GM21528 (cell line): ENCODE measurements around the gene HSBP1L1.
A peak's percentile ranks its signal among the peaks of the same experiment; 100 is the strongest.

Source experiments
- ATAC-seq: cut with Tn5 transposase; IDR thresholded peaks from one replicate; pipeline ENCODE4 v1.9.1; 2021; ENCODE audit warnings: mild to moderate bottlenecking, moderate library complexity; ENCODE audit not compliant: unreplicated experiment, low FRiP score

Gene HSBP1L1

DNA sequence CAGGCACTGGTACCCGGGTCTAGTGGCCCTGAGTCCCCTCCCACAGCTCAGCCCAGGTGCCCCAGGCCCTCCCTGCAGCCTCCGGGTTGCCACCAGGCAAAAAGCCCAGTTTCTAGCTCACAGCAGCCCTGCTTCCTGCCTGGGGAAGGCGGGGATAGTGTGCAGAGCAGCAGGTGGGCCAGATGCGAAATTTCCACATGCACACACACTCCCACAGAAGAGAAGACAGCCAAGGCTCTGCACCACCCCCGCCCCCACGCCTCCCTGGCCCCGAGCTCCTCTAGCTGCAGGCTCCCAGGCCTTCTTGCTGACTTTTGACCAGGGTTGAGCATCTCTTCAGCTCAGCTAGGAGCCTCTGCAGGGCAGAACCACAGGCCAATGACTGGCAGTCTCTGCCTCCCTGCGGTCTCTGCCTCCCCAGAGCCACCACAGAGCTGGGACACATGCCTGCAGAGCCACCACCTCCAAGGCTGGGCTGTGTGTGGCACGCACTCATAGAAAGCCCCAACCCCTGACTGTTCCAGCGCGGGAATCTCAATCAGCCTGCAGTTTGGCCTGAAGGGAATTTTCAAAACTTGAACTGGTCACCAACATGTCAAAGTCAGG is 20.2 kb upstream of the HSBP1L1 start:
- ATAC-seq, result no peak

DNA sequence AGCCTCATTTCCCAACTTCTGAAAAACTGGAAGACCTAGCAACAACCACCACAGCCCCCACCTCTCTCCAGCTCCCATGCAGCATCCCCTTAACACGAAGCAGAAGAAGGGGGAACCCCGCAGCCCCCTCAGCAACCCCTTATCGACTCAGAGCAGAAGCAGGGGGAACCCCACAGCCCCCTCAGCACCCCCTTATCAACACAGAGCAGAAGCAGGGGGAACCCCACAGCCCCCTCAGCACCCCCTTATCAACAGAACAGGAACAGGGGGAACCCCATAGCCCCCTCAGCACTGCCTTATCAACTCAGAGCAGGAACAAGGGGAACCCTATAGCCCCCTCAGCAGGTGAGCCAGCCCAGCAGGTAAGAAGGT is 19.7 kb upstream of the HSBP1L1 start:
- ATAC-seq, result no peak

DNA sequence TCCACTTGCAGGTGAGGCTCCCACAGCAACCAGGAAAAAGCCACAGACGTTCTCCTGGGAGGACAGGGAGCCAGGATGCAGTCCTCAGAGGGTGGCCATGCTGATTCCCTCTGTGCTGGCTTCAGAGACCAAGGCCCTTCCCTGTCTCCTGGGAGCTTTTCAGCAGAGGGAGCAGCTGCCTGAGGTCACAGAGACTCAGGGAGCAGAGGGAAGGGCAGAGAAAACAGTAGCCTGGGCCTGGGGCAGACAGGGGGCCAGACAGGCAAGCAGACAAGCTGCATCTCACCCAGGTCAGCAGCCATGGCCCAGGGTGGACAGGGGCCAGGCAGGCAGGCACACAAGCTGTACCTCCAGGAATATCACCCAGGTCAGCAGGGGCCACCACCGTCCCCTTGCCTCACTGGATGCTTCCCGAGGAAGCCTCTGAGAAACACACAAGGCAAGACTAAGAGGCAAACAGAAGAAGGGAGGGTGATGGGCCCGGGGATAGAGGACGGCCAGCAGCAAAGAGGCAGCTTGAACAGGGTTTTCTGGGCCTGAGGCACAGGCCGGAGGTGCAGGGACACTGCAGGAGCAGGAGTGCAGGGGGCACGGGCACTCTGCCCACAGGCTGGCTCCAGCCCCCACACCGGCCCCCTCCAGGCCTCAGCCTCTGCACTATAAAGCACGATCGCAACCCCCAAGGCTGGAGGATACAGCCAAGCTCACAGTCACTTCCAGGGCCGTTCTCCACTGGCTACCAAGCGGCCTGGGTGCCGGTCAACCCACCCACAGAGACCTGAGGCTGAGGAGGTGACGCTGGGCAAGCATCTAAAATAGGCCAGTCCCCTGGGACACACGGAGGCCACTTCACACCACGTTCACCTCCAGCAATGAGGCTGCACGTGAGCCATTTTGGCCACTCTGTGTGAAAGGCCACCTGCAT is 19.1 kb upstream of the HSBP1L1 start:
- ATAC-seq, result no peak

GRCh38 chr18:79947054-79947755 is 17.2 kb upstream of the HSBP1L1 start:
- ATAC-seq, result no peak

DNA sequence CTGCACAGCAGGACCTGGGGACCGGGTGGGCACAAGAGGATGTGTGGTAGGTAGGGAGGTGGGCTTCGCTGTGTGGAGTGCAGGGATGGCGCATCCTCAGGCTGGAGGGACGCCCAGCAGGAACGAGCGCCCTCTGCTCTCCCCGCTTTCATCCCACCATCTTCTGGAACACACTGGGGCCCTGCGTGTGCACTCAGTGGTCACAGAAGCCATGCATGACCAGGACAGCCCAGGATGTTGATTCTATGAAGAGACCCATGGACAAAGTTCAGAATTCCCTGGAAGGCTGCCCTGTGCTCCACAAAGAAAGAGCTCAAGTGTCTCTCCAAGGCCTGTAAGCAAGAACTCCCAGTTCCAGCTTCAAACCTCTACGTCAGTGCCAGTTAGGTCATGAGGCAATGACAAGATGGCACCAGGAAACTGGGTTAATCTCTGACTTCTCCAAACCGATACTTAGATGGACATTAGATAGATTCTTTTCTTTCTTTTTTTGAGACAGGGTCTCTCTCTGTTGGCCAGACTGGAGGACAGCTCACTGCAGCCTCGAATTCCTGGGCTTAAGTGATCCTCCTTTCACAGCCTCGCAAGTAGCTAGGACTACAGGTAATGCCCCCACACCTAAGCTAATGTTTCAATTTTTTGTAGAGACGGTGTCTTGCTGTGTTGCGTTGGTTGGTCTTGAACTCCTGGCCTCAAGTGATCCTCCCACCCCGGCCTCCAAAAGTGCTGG is 16.4 kb upstream of the HSBP1L1 start:
- ATAC-seq, result no peak

DNA sequence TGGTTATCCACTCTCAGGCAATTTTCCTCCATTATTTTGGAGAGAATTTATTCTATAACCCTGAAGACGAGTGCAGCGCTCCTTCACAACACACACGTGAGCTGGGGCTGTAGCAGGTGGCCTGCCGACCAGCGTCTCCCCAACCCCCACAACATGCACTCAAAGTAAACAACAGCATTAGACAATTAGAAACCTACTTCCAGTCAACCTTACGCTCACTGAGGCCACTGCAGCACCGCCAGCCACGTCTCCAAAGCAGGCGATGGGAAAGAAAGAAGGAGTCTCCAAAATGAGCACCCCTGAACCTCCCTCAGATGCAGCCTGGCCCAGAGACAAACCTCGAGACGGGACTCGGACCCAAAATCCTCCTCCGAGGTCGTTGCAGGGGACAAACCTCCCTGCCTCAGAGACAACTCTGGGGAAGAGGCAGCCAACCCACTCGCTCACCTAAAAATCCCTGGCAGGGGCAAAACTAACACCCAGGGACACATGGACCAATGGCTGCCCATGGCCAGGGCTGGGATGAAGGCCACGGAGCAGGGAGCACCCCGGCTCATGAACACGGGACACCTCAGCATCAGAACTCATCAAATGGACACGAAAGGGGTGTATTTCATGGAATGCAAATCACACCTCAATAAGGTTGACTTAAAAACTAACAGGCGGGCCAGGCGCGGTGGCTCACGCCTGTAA is 15.6 kb upstream of the HSBP1L1 start:
- no peak for ATAC-seq

DNA sequence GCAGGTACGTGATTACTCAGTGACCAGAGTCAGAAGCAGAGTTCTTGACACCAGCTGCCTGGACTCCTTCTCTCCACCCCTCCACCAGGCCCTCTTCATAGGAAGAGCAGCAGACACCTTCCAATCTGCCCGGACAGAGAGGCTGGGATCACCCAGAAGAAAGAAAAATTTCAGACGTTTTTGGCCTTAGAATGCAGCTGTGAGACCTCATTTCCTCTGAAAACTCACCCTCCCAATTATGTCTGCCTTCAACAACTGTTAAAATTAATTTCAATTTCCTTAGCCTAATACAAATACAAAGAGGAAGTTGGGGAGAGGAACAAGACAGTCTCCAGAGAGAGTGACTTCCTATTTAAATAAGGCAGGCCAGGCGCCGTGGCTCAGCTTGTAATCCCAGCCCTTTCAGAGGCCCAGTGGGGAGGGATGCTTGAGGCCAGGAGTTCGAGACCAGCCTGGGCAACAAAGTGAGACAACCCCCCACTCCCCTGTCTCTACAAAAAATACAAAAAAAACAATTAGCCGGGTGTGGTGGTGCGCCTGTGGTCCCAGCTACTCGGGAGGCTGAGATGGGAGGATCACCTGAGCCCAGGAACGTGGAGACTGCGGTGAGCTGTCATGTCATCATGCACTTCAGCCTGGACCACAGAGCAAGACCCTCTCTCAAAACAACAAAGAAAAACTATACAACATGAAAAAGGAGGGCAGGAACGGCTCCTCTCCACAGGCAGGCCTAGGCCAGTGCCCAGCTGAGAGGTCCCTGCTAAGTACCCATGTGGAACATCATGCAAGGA is 14.6 kb upstream of the HSBP1L1 start:
- no peak for ATAC-seq

- ATAC-seq, result peak; percentile 23
Measured at GRCh38 chr18:79950515-79951341, 13.7 kb upstream of the HSBP1L1 start.

GRCh38 chr18:79951545-79952455 is 12.6 kb upstream of the HSBP1L1 start, which contains the start of gene SLC66A2:
Gene SLC66A2 (minus strand): TSS chr18:79951653. CDS start chr18:79950926, 727 bp downstream.
- peak; percentile 74 for ATAC-seq

- no peak for ATAC-seq
Measured at GRCh38 chr18:79952456-79952995, 11.9 kb upstream of the HSBP1L1 start.

GRCh38 chr18:79952996-79953559 is 11.4 kb upstream of the HSBP1L1 start:
- no peak for ATAC-seq

DNA sequence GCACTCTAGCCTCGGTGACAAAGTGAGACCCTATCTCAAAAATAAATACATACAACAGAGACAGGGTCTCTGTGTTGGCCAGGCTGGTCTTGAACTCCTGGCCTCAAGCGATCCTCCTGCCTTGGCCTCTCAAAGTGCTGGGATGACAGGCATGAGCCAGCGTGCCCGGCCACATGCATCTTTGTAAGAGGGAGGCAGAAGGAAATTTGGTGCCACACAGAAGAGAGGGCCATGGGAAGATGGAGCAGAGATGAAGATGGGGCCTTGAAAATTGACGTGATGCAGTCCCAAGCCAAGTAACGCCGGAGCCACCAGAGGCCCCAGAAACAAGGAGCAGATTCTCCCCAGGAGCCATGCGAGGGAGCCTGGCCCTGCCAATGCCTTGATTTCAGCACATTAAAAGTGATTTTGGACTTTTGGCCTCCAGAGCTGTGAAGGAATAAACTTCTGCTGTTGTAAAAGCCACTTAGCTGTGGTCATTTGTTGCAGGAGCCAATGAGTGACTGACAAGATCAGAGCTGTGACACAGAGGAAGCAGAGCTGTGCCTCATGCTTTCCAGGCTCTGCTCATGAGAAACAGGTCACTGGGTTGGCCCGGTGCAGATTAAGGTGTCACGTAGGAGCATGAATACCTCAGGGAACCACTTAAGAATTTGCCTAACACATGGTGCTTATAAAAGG is 10.3 kb upstream of the HSBP1L1 start:
- ATAC-seq, result no peak

DNA sequence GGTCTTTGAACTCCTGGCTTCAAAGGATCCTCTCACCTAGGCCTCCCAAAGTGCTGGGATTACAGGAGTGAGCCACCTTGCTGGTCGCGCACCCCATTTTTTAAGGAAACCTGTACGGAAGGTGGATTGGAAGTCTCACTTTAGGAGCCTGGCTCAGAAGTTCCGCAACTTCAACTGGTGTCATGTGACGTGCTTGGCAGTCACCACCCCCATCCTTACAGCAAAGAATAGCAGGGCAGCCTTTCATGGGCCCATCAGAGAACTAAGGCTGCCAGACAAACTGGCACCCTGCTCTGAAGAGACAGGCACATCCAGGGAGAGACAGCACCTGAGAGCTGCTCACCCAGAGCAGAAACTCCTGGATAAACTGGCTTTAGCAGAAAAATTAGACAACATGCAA is 9.7 kb upstream of the HSBP1L1 start:
- no peak for ATAC-seq

GRCh38 chr18:79955302-79956075 is 9.0 kb upstream of the HSBP1L1 start:
- ATAC-seq, result no peak

DNA sequence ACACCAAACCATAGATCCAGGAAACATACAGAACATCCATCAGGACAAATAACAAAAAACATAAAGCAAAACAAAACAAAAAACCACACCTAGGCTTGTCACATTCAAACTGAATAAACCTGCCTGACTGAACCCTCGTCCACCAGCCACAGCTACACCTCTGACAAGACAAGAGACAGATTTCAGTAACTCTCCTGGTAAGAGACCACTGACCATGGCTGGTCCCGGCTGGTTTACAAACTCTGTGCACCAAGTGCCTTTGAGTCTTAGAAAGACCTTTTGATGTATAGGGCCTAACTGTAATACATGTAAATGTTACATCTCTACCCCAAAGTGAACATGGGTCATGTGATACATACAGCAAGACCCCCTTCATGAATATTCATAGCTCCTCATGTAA is 8.2 kb upstream of the HSBP1L1 start:
- no peak for ATAC-seq
